ENCODE results near the gene ZNF519. TPM values are rescaled to one million over a fixed set of nuclear protein-coding genes. Genes with fewer than 3 reads are reported as not detected.

ZNF519 gene
- total RNA-seq = 0.29 and 1.8 TPM in 2 replicates

GRCh38 chr18:14132271-14132700 lies at the start of gene ZNF519:
Gene ZNF519, minus strand, starts transcription at chr18:14132435. Its CDS starts 158 bp downstream, at chr18:14132277.

Other genes with a start within 250 kb of the ZNF519 start
- not detected in 2 replicates for gene MC2R, start 216.9 kb downstream of the ZNF519 start, total RNA-seq

All from myometrial cell (primary cell).